ENCODE measurements around the gene KRTAP10-4. TPM values are rescaled to one million over a fixed set of nuclear protein-coding genes. Genes with fewer than 3 reads are reported as not detected.
A peak's percentile ranks its signal among the peaks of the same experiment; 100 is the strongest.

KRTAP10-4 gene
- total RNA-seq, 1 donor from 2014 or later = not detected

DNA sequence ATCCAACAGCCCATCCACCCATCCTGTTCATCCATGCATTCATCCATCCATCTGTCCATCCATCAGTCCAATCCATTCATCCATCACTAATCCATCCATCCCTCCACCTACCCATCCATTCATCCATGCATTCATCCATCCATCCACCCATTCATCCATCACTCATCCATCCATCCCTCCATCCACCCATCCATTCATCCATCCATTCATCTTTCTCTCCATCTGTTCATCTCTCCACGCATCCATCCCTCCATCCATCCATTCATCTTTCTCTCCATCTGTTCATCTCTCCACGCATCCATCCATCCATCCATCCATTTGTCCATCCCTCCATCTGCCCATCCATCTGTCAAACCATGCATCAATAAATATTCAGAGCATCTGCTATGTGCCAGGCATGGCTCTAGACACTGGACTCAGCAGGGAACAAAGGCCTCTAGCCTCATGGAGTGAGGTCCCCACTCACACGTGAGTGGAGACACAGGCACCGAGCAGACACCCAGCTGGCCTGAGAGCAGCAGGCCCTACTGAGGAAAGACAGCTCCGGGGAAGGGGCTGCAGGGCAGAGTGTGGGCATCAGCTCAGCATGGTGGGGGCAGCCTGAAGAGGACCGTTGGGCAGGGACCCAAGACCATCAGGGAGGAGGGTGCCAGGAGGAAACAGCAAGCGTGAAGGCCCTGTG is 43.2 kb upstream of the KRTAP10-4 start:
- no peak for ATAC-seq (ENCODE audit: low read depth)
- no peaks in the 10 kb centered on the region for H3K36me3 Mint-ChIP-seq (ENCODE audit: low read depth)
- TF ChIP-seq, protein P1, sequence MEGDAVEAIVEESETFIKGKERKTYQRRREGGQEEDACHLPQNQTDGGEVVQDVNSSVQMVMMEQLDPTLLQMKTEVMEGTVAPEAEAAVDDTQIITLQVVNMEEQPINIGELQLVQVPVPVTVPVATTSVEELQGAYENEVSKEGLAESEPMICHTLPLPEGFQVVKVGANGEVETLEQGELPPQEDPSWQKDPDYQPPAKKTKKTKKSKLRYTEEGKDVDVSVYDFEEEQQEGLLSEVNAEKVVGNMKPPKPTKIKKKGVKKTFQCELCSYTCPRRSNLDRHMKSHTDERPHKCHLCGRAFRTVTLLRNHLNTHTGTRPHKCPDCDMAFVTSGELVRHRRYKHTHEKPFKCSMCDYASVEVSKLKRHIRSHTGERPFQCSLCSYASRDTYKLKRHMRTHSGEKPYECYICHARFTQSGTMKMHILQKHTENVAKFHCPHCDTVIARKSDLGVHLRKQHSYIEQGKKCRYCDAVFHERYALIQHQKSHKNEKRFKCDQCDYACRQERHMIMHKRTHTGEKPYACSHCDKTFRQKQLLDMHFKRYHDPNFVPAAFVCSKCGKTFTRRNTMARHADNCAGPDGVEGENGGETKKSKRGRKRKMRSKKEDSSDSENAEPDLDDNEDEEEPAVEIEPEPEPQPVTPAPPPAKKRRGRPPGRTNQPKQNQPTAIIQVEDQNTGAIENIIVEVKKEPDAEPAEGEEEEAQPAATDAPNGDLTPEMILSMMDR (IDR thresholded peaks at IDR 0.05) = no peak

DNA sequence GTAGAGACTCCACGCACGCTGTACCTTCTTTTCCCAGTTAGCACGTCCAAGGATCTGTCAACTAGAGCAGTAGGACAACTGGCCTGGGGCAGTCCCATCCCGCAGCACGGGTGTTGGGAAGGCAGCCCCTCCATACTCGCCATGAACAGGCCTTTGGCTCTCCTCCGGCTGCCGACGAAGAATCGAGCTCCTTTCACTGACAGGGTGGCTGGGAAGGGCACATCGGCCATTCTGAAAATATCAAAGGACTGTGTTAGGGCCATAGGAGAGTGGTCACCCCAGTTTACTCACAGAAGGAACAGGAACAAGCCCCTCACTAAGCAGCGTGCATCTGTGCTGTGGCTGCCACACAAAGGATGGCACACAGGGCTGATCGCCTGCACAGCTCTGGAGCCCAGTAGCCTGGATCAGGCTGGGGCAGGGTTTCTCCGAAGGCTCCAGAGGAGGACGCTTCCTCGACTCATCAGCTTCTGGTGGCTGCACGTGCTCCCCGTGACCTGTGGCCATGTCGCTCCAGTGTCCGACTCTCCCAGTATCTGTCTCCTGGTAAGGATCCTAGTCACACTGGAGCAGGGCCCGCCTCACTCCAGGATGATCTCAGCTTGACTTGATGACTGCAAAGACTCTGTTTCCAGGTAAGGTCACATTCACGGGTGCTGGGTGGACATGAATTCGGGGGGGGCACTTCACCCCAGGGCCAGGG is 42.5 kb upstream of the KRTAP10-4 start:
- H3K4me3 Mint-ChIP-seq = no peak overlapping the region
- H3K27ac Mint-ChIP-seq = no peak overlapping the region
- no peaks in the 10 kb centered on the region for H3K36me3 Mint-ChIP-seq (ENCODE audit: low read depth)
- peaks cover 9% of the 10 kb centered on the region for H3K27me3 Mint-ChIP-seq
- H3K4me1 Mint-ChIP-seq = no peaks in the 10 kb centered on the region
- ChIA-PET CTCF (no interaction called here), POLR2A (interaction anchor here (0.5 kb wide), 1 partner anchor 42 kb away, joined by 3 read pairs; no protein-coding TSS in a partner anchor)
- no peak for ATAC-seq (ENCODE audit: low read depth)
- peaks cover 3% of the 10 kb centered on the region for H3K9me3 Mint-ChIP-seq
- DNase-seq = no peak
- intact Hi-C loops (cut with micrococcal nuclease) = no loop called here
- TF ChIP-seq, protein P1 (IDR thresholded peaks at IDR 0.05) = no peak

More for the DNA sequence above, 43.2 kb upstream of the KRTAP10-4 start:
- Mint-ChIP-seq H3K4me3 (no peak overlapping the region), H3K27me3 (peaks cover 9% of the 10 kb centered on the region), H3K9me3 (peaks cover 3% of the 10 kb centered on the region), H3K27ac (no peak overlapping the region), H3K4me1 (no peaks in the 10 kb centered on the region)
- ChIA-PET CTCF (no interaction called here), POLR2A (no interaction called here)
- DNase-seq = no peak
- intact Hi-C loops (cut with micrococcal nuclease) = no loop called here

DNA sequence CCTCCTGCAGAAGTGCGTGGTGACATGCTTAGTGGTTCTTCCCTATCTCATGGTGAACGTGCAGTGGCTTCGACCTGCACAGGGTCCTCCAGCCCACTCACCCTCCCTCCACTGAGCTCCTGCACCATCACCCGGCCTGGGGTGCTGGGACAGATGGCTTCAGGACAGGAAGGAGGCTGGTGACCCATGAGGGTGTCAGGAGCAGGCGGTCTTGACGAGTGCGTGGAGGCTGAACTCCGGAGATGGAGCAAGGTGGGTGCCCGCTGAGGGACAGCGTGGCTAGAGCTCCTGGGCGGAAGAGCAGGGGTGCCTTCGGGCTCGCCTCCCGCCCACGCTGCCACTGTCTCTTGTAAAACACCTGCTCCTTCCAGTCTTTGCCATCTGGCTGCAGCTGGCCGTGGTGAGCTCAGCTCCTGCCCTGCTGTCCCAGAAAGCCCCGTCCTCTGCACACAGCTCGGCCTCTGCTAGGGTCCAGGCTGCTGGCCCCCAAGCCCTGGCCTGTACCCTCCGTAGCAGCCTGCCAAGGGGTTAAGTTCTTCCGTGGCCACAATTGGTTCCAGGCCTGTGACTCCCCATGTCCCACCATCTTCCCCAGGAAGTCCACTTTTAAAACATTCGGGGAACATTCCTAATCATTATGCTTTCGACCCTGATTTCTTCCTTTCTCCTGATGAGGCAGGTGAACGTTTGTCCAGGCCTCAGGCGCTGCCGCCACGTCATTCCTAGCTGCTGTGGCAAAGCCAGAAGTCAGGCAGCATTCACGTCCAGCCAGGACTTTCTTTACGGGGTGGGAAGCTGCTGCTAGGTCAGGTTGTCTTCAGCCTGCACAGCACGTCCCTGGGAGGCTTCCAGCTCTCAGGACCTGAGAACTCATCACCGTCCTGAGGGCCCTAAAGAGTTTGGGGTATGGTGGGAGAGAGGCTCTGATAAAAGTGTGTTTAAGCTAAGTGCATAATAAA is 41.6 kb upstream of the KRTAP10-4 start:
- POLR2A ChIA-PET = interaction anchor here (0.5 kb wide), 1 partner anchor 41 kb away, joined by 3 read pairs; no protein-coding TSS in a partner anchor
- TF ChIP-seq, protein P1 (IDR thresholded peaks at IDR 0.05) = no peak
- no peak overlapping the region for H3K27ac Mint-ChIP-seq

DNA sequence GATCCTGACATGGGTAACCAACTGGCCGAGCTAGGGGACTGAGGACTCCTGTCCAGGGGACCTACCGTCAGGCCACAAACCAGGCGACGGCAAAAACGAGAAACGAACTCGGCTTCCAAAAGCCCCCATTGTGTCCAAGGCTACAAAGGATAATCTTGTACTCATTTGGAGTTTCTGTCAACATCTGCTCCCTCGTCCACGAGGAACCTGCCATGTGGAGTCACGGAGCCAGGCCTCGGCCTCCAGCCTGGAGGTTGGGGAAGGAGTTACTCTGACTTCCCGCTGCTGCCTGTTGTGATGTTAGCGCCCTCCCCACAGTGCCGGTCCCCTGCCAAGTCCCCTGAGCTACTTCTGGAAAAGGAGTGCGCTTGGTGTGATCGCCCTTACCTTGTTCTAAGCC is 40.8 kb upstream of the KRTAP10-4 start:
- intact Hi-C loops (cut with micrococcal nuclease) = no loop called here
- Mint-ChIP-seq H3K4me3 (no peak overlapping the region), H3K4me1 (no peaks in the 10 kb centered on the region), H3K27me3 (peaks cover 12% of the 10 kb centered on the region), H3K27ac (no peak overlapping the region), H3K9me3 (peaks cover 3% of the 10 kb centered on the region), H3K36me3 (ENCODE audit: low read depth) (no peaks in the 10 kb centered on the region)
- ATAC-seq (ENCODE audit: low read depth) = no peak
- TF ChIP-seq, protein P1 (IDR thresholded peaks at IDR 0.05) = no peak
- ChIA-PET POLR2A (no interaction called here), CTCF (no interaction called here)
- no peak for DNase-seq

More for the DNA sequence above, 41.6 kb upstream of the KRTAP10-4 start:
- Mint-ChIP-seq H3K4me3 (no peak overlapping the region), H3K27me3 (peaks cover 9% of the 10 kb centered on the region), H3K9me3 (peaks cover 3% of the 10 kb centered on the region), H3K4me1 (no peaks in the 10 kb centered on the region), H3K36me3 (ENCODE audit: low read depth) (no peaks in the 10 kb centered on the region)
- intact Hi-C loops (cut with micrococcal nuclease) = no loop called here
- CTCF ChIA-PET = no interaction called here
- DNase-seq = peak; percentile 11
- no peak for ATAC-seq (ENCODE audit: low read depth)

Measured in activated B cell treated with CpG ODN at 0.5 μM for 24 hours (primary cell).